Right lobe of liver (tissue), 4 donors: ENCODE measurements around the gene CYP2E1.

ENCODE experiments used
- POLR2A ChIP-seq: fragments of 450-650 bp; IDR thresholded peaks from one replicate; pipeline ENCODE4 v1.6.1; 2017; ENCODE audit warnings: antibody characterized with exemption, mild to moderate bottlenecking
- TF ChIP-seq, protein P1 (sequence below), 4 donors: fragments of 200-600 bp in 3 of 4; fragments of 450-650 bp in 1 of 4; IDR thresholded peaks; one replicate each; pipeline versions ENCODE4 v1.5.1 to v1.8.0; 2016 to 2022; ENCODE audit warnings: antibody characterized with exemption in 4 of 4, mild to moderate bottlenecking in 2 of 4
- donor health status: DM: no; HTN: no; CAD: no.
- donor health status: DM: no; HTN: no; CAD: no.
- donor health status: DM: no; HTN: yes; CAD: no.

DNA sequence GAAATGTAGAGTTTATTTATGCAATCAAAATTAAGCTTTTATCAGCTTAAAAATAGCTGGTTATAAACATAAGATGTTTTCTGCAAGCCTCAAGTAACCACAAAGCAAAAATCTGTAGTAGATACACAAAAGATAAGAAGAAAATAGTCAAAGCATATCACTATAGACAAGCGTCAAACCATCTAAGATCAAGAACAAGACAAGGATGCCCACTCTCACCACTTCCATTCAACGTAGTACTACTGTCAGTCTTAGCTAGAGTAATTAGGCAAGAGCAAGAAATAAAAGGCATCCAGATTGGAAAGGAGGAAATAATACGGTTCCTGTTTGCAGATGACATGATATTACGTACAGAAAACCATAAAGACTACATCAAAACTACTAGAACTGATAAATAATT lies 17.5 kb upstream of the CYP2E1 start:
- TF ChIP-seq, protein P1, sequence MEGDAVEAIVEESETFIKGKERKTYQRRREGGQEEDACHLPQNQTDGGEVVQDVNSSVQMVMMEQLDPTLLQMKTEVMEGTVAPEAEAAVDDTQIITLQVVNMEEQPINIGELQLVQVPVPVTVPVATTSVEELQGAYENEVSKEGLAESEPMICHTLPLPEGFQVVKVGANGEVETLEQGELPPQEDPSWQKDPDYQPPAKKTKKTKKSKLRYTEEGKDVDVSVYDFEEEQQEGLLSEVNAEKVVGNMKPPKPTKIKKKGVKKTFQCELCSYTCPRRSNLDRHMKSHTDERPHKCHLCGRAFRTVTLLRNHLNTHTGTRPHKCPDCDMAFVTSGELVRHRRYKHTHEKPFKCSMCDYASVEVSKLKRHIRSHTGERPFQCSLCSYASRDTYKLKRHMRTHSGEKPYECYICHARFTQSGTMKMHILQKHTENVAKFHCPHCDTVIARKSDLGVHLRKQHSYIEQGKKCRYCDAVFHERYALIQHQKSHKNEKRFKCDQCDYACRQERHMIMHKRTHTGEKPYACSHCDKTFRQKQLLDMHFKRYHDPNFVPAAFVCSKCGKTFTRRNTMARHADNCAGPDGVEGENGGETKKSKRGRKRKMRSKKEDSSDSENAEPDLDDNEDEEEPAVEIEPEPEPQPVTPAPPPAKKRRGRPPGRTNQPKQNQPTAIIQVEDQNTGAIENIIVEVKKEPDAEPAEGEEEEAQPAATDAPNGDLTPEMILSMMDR (IDR thresholded peaks at IDR 0.05): no peak
- TF ChIP-seq POLR2A: no peak
